Right lobe of liver (tissue), 6 donors: ENCODE measurements around the gene CES2. TPM values are rescaled to one million over a fixed set of nuclear protein-coding genes. Genes with fewer than 3 reads are reported as not detected.
"Not testable (repeated sequence)": the region's sequence is repeated elsewhere in the genome, so short reads cannot be mapped to it uniquely, and the experiment has no call there.

Experiments
- ATAC-seq, 4 donors: fragments of 200-7000 bp; cut with Tn5 transposase; one replicate each; pipeline ENCODE4 v1.9.1; 2020; ENCODE audit warnings: mild to moderate bottlenecking in 4 of 4, moderate library complexity in 4 of 4
- DNase-seq, 3 donors: peaks; one replicate each; pipeline ENCODE4 v3.0.0-alpha.2; 2020
- H3K27ac ChIP-seq, 3 donors: fragments of 200-600 bp; one replicate each; pipeline ENCODE4 v1.8.0; 2022
- H3K27me3 ChIP-seq, 2 donors: fragments of 200-600 bp; one replicate each; pipeline ENCODE4 v1.8.0; 2022
- H3K36me3 ChIP-seq, 4 donors: fragments of 200-600 bp; sonication (generic) in 1 of 4; one replicate each; pipeline versions ENCODE4 v1.5.1 to v1.8.0; 2017 to 2022; ENCODE audit warnings: control low read depth in 1 of 4
- H3K4me1 ChIP-seq, 4 donors: fragments of 200-600 bp; sonication (generic) in 1 of 4; one replicate each; pipeline versions ENCODE4 v1.5.1 to v1.8.0; 2017 to 2022; ENCODE audit warnings: control low read depth in 1 of 4
- H3K4me3 ChIP-seq, 3 donors: fragments of 200-600 bp; one replicate each; pipeline ENCODE4 v1.8.0; 2022
- H3K9me3 ChIP-seq, 4 donors: fragments of 200-600 bp; sonication (generic) in 1 of 4; one replicate each; pipeline versions ENCODE4 v1.5.1 to v1.8.0; 2017 to 2022; ENCODE audit warnings: control low read depth in 1 of 4
- CTCF ChIP-seq, 4 donors: fragments of 200-600 bp in 3 of 4; fragments of 450-650 bp in 1 of 4; IDR thresholded peaks; one replicate each; pipeline versions ENCODE4 v1.5.1 to v1.8.0; 2016 to 2022; ENCODE audit warnings: antibody characterized with exemption in 4 of 4, mild to moderate bottlenecking in 2 of 4
- POLR2A ChIP-seq: fragments of 450-650 bp; IDR thresholded peaks from one replicate; pipeline ENCODE4 v1.6.1; 2017; ENCODE audit warnings: antibody characterized with exemption, mild to moderate bottlenecking
- WGBS: methylation state at CpG from one replicate; pipeline ENCODE4 v1.1.6; 2018; ENCODE audit warnings: low coverage, low lambda C conversion rate; ENCODE audit not compliant: insufficient coverage; ENCODE audit errors: missing lambda C conversion rate; 5-methylcytosine and 5-hydroxymethylcytosine counted together
- intact Hi-C, 2 donors: fragments of 100-400 bp; cut with DNase I; formaldehyde crosslinking; loops; one replicate each; pipeline versions ENCODE4 v1.11.2 to v1.14.1; 2022
- total RNA-seq, 6 experiments: library from RNA; depleted of rRNA in 2 of 6; stranded (reverse); fragments of >200 nt in 2 of 6; fragmentation: NEBNext Ultra II Directional in 3 of 6; extraction: Animal tissue kit (Norgen Biotek cat#: 25700) in 3 of 6; gene quantifications; one replicate each; pipeline versions ENCODE4 v1.1.0 to v1.2.4, GENCODE V29; 2016 to 2023
- donor health status: DM: no; HTN: yes; CAD: no.
- donor health status: DM: no; HTN: no; CAD: no.
- donor health status: DM: no; HTN: no; CAD: no.
- donor health status: DM: no; HTN: yes; CAD: no.
- donor health status: DM: no; HTN: yes; CAD: no.

CES2 gene
- total RNA-seq, 6 experiments from 2014 or later: 226 to 357 (median 263) TPM

- H3K27me3 ChIP-seq: no peaks in the 10 kb centered on the region
- ATAC-seq (no peak), DNase-seq (no peak)
- intact Hi-C loops: no loop called here
- 85% methylated on average over 2 of the region's 4 CpGs for WGBS
- TF ChIP-seq POLR2A (no peak), CTCF (IDR thresholded peaks at IDR 0.05) (no peak)
- H3K36me3 ChIP-seq: no peaks in the 10 kb centered on the region
- no peaks in the 10 kb centered on the region for H3K9me3 ChIP-seq
- H3K27ac ChIP-seq: no peak overlapping the region
- peaks cover 0 to 20% (median 8%) of the 10 kb centered on the region in 4 donors for H3K4me1 ChIP-seq
- H3K4me3 ChIP-seq: no peak overlapping the region
Observed at GRCh38 chr16:66984892-66985311, 49.6 kb downstream of the CES2 start.

- H3K9me3 ChIP-seq: no peaks in the 10 kb centered on the region
- TF ChIP-seq CTCF (IDR thresholded peaks at IDR 0.05) (no peak), POLR2A (no peak)
- H3K4me3 ChIP-seq: no peak overlapping the region
- no peaks in the 10 kb centered on the region for H3K27me3 ChIP-seq
- peaks cover 0 to 20% (median 8%) of the 10 kb centered on the region in 4 donors for H3K4me1 ChIP-seq
- ATAC-seq (no peak), DNase-seq (no peak)
- 88% methylated on average over 6 of the region's 6 CpGs for WGBS
- no peak overlapping the region for H3K27ac ChIP-seq
- intact Hi-C loops: no loop called here
- no peaks in the 10 kb centered on the region for H3K36me3 ChIP-seq
Observed at GRCh38 chr16:66986559-66986958, 51.2 kb downstream of the CES2 start.

- ATAC-seq: peak; percentile 95 to 97 (median 96)
- no peaks in the 10 kb centered on the region for H3K36me3 ChIP-seq
- peak; percentile 71 to 87 (median 81) for DNase-seq
- intact Hi-C loops: no loop called here
- H3K4me1 ChIP-seq: peaks cover 0 to 20% (median 8%) of the 10 kb centered on the region in 4 donors
- H3K9me3 ChIP-seq: no peaks in the 10 kb centered on the region
- no peaks in the 10 kb centered on the region for H3K27me3 ChIP-seq
- peak within 1 kb of the TSS in 2 of 3 donors; percentile 59 to 60 for H3K27ac ChIP-seq
- TF ChIP-seq POLR2A: no peak
- no peak for TF ChIP-seq CTCF (IDR thresholded peaks at IDR 0.05)
- WGBS: 56% methylated on average over 8 of the region's 11 CpGs
- H3K4me3 ChIP-seq: no peak within 1 kb of the TSS
Observed at GRCh38 chr16:66988197-66988788, 53.0 kb downstream of the CES2 start, which contains the start of gene CES4A. CES4A (plus strand) TSS chr16:66988589; CDS start chr16:66988773, 184 bp downstream.

- no peaks in the 10 kb centered on the region for H3K9me3 ChIP-seq
- no peak for DNase-seq
- no peaks in the 10 kb centered on the region for H3K36me3 ChIP-seq
- H3K27me3 ChIP-seq: no peaks in the 10 kb centered on the region
- intact Hi-C loops: no loop called here
- no peak for TF ChIP-seq CTCF (IDR thresholded peaks at IDR 0.05)
- no peak for TF ChIP-seq POLR2A
- peaks cover 0 to 30% (median 11%) of the 10 kb centered on the region in 4 donors for H3K4me1 ChIP-seq
- ATAC-seq: no peak
- WGBS: 93% methylated on average over 2 of the region's 2 CpGs
- no peak overlapping the region for H3K4me3 ChIP-seq
- no peak overlapping the region for H3K27ac ChIP-seq
Observed at GRCh38 chr16:66991545-66992077, 56.3 kb downstream of the CES2 start.

- H3K27me3 ChIP-seq, intact Hi-C loops, H3K9me3 ChIP-seq, H3K27ac ChIP-seq, H3K4me3 ChIP-seq, DNase-seq, ATAC-seq, H3K36me3 ChIP-seq: not testable (repeated sequence)
- peaks cover 0 to 30% (median 13%) of the 10 kb centered on the region in 4 donors for H3K4me1 ChIP-seq
- 96% methylated on average over 9 of the region's 12 CpGs for WGBS
Observed at GRCh38 chr16:66993558-66993957, 58.2 kb downstream of the CES2 start.
